ENCODE data around the gene CYB5R2.
"Not testable (repeated sequence)": the region's sequence is repeated elsewhere in the genome, so short reads cannot be mapped to it uniquely, and the experiment has no call there.

Gene CYB5R2

GRCh38 chr11:7666292-7666866 lies 6.9 kb downstream of the CYB5R2 start:
- ChIA-PET POLR2A (no interaction called here), CTCF (interaction anchor here (0.6 to 11.7 kb wide), 15 partner anchors 11 to 568 kb away, joined by 3 to 185 read pairs (median 5); partner anchors contain the start of genes EIF3F and PPFIBP2)
- no peak for DNase-seq (ENCODE audit: low read depth, low spot score)
- no peak for TF ChIP-seq CTCF (IDR thresholded peaks at IDR 0.05; ENCODE audit: insufficient read depth, low read length, missing control alignments)
- H3K4me3 ChIP-seq (ENCODE audit: low read depth, low read length): no peak overlapping the region

- peak; percentile 86 for TF ChIP-seq CTCF (IDR thresholded peaks at IDR 0.05; ENCODE audit: insufficient read depth, low read length, missing control alignments)
- POLR2A ChIA-PET: no interaction called here
Observed at GRCh38 chr11:7665473-7666291, 7.6 kb downstream of the CYB5R2 start.

GRCh38 chr11:7664867-7665266 lies 8.4 kb downstream of the CYB5R2 start:
- POLR2A ChIA-PET: no interaction called here
- CTCF ChIA-PET: interaction anchor here (0.8 to 11.7 kb wide), 17 partner anchors 8 to 567 kb away, joined by 3 to 185 read pairs (median 4); partner anchors contain the start of genes CYB5R2, EIF3F and PPFIBP2
- TF ChIP-seq CTCF (IDR thresholded peaks at IDR 0.05; ENCODE audit: insufficient read depth, low read length, missing control alignments): no peak
- no peak for DNase-seq (ENCODE audit: low read depth, low spot score)
- no peak overlapping the region for H3K4me3 ChIP-seq (ENCODE audit: low read depth, low read length)

More at GRCh38 chr11:7665473-7666291, 7.6 kb downstream of the CYB5R2 start:
- no peak overlapping the region for H3K4me3 ChIP-seq (ENCODE audit: low read depth, low read length)
- DNase-seq (ENCODE audit: low read depth, low spot score): no peak
- CTCF ChIA-PET: interaction anchor here (0.6 to 11.7 kb wide), 22 partner anchors 8 to 1203 kb away, joined by 3 to 185 read pairs (median 4); partner anchors contain the start of genes CYB5R2, EIF3F and PPFIBP2

DNA sequence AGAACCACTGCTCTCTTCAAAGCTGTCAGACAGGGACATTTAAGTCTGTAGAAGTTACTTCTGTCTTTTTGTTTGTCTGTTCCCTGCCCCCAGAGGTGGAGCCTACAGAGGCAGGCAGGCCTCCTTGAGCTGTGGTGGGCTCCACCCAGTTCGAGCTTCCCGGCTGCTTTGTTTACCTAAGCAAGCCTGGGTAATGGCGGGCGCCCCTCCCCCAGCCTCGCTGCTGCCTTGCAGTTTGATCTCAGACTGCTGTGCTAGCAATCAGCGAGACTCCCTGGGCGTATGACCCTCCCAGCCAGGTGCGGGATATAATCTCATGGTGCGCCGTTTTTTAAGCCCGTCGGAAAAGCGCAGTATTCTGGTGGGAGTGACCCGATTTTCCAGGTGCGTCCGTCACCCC lies 9.8 kb downstream of the CYB5R2 start:
- DNase-seq (ENCODE audit: low read depth, low spot score); POLR2A ChIA-PET; H3K4me3 ChIP-seq (ENCODE audit: low read depth, low read length): not testable (repeated sequence)
- CTCF ChIA-PET: interaction anchor here (7.5 to 11.7 kb wide), 2 partner anchors 8 to 89 kb away, joined by 55 to 185 read pairs; no protein-coding TSS in a partner anchor

- POLR2A ChIA-PET: no interaction called here
- CTCF ChIA-PET: interaction anchor here (0.6 to 7.0 kb wide), 29 partner anchors 9 to 560 kb away, joined by 3 to 168 read pairs (median 5); partner anchors contain the start of gene PPFIBP2
Observed at GRCh38 chr11:7657306-7658025, 15.8 kb downstream of the CYB5R2 start.

More at GRCh38 chr11:7657306-7658025, 15.8 kb downstream of the CYB5R2 start:
- no peak for DNase-seq (ENCODE audit: low read depth, low spot score)
- H3K4me3 ChIP-seq (ENCODE audit: low read depth, low read length): no peak overlapping the region
- peak; percentile 59 for TF ChIP-seq CTCF (IDR thresholded peaks at IDR 0.05; ENCODE audit: insufficient read depth, low read length, missing control alignments)

All from AG04449 (cell line).